Stimulated activated CD4-positive, alpha-beta T cell treated with anti-CD3 and anti-CD28 coated beads, Interleukin-2, amount 100 ng/mL, for 4 hours (primary cell): ENCODE data around the gene WNK2.

ENCODE experiments used
- DNase-seq: peaks from one replicate; pipeline ENCODE4 v3.0.0-alpha.2; 2020; ENCODE audit warnings: low read depth

Gene WNK2

DNA sequence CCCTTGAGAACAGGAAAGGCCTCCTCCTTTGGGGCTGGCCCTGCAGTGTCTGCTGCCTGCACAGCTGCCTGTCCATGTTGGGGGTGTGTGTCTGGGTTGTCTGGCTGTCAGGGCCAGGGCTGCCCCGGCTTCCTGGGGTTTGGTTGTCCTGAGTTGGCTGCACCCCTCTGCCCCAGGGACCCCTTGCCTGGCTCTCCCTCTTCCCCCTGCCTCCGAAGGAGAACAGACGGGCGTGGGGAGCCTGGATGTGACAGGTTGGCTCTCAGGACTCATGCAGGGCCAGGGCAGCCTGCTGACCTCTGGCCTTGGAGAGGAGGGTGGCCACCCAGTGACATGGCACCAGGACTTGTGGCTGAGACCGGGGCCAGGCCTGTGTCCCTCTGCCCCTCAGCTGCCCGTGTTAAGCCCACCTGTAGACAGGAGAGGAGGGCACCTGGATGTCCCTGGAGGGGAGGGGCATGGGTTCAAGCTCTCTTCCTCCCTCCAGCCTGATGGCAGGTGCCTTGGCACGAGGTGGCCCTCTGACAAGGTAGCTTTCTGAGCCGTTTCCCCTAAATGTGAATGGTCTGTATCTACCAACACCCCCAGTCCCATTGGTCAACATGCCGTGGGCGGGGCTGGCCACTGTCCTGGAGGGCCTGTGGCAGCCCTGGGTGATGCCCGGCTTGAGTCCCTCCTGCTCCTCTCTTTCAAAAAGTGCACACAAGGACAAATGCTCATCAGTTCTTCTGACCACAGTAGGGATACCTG, 34.9 kb downstream of the WNK2 start:
- DNase-seq, result no peak

DNA sequence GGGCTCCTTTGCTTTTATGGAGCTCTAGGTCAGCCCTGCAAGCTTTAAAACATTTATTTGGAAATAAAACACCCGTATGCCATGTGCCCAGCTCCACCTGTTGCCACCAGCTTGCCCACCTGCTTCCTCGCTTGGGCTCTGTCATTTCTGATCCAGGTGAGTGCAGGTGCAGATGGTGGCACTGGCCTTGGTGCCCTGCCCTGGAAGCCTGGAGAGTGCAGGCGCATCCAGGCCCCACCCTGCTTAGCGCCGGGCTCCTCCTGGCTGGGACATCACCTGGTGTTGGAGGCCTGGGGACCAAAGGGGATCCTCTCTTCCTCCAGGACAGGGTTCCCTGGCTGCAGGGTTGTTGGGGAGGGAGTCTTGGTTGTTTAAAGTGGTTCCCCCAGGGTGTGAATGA, 35.8 kb downstream of the WNK2 start:
- no peak for DNase-seq

DNA sequence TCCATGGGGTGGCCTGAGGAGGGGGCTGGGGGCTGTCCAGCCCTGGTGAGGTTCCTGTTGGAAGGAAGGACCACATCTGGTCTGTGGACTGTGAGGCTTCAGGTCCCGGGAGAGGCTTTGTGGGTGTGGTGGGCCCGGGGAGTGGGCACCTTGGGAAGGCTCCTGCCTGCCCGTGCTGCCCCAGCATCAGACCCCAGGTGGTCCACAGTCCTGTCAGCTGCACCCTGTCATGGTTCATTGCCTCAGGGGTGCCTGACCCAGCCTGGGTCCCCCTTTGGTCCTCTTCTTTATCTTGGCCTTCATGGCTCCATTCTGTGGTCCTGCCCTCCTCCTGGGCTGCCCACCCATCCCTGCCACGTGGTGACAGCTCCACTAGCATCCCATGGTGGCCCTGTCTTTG, 36.7 kb downstream of the WNK2 start:
- no peak for DNase-seq

DNA sequence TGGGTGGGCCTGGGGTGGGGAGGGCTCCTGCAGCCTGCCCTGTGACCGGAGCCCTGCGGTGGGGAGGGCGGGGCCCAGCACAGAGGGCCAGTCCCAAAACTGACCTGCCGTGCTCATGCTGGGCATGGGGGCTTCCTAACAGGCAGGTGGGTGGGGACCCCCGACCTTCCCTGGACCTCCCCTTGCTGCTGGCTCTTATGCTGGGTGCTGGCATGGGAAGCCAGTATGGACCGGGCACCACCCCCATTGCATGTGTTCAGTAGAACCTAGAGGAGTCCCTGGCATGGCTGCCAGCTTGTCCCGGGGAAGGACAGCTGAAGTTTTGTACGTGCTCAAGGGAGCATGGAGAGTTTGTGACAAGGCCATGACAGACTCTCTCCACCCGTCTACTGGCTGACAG, 37.1 kb downstream of the WNK2 start:
- no peak for DNase-seq

DNA sequence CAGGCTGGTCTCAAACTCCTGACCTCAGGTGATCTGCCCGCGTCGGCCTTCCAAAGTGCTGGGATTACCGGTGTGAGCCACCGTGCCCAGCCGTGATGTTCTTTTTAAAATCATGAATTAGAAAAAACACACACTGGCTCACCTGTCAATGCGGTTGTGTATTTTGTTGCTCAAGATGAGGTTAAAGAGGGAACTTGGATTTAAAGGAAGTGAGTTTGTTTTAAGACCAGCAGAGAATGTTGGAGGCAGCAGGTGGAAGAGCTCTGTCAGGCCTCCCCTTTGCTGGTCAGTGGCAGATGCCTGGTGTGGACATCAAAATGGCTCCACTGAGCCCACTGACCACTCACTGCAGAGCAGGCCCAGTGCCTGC, 38.9 kb downstream of the WNK2 start:
- DNase-seq, result no peak

DNA sequence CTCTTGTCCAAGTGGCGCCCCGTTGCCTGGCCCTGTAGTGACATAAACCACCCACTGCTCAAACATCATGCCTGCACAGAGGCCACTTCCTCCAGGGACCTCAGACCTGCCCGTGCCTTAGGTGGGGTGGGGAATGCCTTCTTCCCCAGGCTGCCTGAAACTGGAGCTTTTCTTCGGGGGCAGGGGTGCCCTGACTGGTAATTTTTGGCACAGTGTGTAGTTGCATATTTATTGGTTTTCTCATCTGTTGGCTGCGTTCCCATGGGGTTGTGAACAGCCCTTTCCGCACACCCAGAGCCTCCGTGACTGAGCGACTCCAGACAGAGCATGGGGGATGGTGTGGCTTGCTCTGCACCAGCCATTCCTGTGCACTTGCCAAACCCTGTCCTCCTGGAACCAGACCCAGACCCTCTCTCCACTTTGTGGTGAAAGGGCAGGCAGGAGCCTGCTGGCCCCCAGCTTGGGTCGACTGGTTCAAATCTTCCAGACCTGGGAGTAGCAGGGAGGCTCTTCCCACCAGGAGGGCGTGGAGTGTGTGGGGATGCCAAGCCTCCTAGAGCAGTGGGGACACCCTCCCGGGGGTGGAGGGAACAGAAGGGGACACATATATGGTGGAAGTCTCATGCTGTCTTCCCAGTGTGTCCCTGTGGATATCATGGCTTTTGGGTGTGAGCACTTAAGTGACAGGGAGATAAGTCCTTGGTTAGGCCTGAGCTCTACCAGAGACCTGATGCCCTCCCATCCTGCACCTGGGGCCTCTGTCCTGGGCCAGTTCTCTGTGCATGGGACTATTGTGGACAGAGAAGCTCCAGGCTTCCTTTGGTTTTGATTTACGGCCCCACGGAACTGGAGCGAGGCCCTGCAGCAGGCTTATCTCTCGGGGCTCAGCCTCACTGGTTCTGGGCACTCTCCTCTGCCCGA, 39.6 kb downstream of the WNK2 start:
- no peak for DNase-seq

DNA sequence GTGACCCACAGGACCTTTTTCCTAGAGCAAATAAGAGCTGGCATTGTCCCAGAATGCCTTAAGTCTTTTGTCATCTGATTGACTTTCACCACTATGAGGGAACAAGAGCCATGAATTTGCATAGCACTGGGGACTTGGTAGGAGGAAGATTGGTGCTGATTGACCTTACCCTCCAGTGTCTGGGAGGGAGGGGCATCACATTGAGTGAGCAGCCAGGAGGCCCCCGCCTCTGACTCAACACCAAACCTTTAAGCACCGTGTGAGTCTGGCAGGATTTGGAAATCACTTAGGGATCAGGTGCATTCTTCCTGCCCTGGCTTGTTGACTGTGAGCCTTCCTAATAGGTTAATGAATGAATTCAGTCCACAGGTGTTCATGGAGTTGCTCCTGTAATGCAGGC, 40.7 kb downstream of the WNK2 start:
- no peak for DNase-seq

DNA sequence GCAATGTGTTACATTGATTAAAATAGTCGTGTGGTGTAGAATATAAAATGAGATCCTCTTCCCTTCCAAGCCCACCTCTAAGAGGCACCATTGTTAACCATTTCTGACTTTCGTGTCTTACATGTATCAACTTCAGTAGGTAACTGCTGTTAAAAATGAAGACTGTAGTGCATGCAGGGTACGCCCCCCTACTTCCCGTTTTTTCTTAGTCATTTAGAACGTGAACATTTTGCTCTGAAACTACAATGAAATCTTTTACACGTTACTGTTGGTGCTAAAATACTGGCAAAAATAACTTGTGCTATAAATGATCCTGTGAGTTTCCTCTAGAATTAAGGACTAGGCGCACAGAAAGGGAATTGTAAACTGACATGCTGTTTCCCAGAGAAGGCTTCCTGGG, 41.5 kb downstream of the WNK2 start:
- DNase-seq, result no peak

DNA sequence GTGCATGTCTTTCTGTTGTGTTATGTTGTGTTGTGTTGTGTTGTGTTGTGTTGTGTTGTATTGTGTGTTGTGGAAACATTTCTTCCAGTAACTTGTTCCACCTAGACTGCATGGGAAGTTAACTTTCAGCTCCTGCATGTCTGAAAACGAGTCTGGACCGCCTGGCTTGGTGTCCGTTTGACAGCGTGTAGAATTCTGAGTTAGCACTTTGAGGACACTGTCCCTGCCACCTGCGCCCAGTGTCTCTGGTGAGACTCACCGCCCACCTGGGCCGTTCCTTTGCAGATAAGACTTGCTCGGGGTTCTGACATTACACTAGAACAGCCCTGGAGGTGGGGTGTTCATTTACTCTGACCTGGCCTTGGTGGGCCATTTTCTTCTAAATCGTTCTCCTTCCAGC, 42.0 kb downstream of the WNK2 start:
- DNase-seq, result no peak

DNA sequence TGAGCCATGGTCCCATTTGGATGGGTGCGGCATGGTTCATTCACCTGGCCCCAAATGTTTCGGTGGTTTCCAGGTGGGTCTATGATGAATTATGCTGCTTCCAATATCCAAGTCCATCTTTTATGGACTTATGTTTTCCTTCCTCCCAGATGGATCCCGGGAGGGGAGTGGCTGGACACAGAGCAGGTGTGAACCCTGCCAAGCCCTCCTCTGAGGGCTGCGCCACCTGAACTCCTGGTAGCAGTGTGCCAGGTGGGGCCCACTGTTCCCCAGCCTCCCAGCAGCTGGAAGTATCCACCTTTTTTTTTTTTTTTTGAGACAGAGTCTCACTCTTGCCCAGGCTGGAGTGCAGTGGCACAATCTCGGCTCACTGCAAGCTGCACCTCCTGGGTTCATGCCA, 42.9 kb downstream of the WNK2 start:
- no peak for DNase-seq

DNA sequence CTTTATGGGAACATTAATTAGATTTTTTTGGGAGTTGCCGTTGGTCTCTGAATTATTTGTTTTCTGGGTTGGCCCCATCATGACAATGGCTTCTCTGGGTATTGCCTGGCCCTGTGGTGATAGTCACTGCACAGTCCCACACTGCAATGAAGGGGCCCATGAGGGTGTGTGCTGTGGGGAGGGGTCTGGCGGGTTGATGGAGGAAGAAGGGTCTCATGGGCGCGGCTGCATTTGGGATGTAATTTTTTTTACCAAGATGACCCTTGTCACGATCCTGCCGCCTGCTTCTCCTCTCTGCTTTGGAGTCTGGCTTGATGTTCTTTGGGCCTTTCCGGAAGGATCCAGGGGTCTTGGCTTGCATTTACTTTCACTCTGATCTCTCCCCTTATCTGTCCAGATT, 44.1 kb downstream of the WNK2 start:
- DNase-seq, result no peak

DNA sequence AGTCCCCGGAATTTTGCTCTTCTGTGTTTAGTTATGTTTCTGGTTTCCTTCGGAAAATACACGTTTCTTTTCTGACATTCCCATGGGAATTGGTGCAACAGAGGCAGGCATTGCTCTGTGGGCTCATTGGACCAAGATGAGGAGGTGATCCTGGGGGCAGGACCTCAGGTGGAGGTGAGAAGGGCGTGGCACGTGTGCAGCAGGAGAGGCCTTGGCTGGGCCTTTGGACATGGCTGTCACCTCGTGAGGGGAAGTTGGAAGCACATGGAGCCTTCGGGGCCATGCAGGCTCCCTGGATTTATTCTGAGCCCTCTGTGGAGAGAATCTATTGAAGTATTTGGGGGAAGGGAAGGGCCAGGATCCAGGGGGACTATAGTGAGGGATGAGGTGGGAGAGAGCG, 44.5 kb downstream of the WNK2 start:
- no peak for DNase-seq

DNA sequence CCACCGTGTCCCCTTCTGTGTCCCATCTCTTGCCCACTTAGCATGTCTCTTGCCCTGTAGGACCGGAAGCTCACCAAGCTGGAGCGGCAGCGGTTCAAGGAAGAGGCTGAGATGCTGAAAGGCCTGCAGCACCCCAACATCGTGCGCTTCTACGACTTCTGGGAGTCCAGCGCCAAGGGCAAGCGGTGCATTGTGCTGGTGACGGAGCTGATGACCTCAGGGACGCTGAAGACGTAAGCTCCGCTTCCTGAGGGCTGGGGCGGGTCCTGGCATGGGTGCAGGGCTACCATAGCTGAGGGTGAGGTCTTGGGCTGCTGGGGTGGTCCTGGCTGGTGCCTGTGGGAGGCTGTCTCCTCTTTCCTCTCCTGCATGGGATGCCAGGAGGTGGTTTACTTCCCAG, 45.7 kb downstream of the WNK2 start:
- DNase-seq, result no peak

DNA sequence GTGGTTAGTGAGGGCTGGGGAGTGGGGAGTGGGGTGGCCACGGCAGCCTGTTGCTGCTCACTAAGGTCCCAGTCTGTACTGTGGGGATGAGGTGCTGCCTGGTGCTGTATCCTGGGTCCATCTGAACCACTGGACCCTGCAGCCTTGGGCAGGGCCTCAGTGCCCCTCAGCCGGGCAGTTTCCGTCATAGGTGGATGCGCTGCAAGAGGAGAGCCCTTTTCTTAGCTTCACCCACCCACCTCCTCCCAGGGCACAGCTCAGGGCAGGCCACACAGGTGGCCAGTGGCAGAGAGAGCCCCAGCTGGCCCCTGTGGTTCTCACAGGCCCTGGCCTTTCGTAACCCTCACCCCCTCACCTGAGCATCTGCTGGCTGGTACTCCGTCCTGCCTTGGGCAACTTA, 46.2 kb downstream of the WNK2 start:
- DNase-seq, result no peak

DNA sequence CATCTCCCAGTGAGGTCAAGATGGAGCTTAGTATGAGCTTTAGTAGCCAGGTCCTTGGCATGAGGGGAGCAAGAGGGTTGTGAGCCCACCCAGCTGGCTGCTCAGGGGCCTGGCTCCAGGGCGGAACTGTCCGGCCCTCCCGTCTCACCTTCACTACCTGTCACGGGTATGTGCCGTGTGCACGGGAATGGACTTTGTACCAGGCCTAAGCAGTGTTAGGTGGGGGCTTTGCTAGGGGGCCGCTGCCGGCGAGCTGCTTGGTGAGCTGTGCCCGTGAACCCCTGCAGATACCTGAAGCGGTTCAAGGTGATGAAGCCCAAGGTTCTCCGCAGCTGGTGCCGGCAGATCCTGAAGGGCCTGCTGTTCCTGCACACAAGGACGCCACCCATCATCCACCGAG, 46.7 kb downstream of the WNK2 start:
- no peak for DNase-seq

DNA sequence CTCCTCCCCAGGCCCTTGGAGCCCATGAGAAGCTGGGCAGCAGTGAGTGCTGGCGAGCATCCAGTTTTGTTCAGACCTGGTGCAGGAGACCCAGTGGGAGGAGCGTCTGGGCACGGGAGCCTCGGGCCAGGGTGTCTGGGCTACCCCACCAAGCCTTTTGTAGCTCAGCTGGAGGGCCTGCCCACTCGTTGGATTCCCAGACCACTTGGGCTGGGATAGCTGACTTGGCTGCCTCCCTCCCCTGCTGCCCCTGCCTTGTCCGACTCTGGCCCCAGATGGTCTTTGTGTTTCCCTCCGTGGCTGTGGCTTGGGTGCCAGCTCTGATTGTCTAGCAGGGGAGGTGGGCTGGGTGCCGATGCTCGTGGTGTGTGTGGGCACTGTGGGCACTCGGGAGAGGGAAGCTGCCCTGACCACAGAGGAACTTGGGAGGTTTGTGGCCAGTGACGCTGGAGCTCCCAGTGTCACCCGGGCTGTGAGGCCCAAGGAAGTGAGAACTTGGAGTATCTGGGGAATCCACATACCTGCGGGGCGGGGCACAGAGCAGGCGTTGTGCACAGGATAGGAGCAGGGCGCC, 47.3 kb downstream of the WNK2 start:
- DNase-seq, result no peak

DNA sequence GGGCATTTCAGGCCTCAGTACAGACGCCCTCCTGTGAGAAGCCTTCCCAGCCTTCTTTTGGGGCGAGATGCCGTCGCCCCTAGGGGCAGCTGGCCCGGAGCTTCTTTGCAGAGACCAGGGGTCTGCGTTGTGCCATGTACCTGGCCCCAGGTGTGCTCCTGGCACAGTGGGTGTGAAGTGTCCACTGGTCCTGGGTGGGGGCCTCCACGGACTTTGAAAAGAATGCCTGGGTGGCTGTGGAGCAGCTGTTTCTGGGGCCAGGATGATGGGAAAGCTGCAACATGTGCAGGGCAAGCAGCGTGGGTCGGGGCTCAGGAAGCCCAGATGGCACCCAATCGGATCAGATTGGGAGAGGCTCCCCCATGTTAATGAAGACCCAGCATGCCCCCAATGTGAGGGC, 47.8 kb downstream of the WNK2 start:
- no peak for DNase-seq

DNA sequence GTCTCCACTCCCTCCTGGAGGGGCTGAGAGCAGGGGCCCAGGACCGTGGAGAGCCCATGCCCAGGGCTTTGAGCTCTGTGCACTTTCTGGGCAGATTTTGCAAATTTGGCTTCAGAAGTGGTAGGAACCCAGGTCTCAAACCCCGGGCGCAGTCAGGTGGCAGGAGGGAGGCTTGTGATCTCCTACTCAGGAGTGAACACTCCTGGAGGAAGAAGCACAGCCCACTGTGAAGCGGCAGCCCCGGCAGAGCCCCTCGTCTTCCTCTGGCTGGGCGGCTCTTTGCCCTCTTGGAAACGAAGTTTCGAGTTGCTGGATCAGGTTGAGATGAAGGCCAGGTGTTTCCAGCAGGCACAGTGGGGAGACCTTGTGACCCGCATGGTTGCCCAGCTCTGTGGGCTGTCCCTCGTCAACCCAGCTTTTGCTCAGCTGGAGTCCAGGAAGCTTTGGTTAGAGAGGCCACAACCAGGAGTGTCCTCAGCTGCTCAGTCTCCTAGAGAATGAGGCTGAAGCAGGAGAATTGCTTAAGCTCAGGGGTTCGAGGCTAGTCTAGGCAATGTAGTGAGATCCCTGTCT, 48.5 kb downstream of the WNK2 start:
- no peak for DNase-seq

DNA sequence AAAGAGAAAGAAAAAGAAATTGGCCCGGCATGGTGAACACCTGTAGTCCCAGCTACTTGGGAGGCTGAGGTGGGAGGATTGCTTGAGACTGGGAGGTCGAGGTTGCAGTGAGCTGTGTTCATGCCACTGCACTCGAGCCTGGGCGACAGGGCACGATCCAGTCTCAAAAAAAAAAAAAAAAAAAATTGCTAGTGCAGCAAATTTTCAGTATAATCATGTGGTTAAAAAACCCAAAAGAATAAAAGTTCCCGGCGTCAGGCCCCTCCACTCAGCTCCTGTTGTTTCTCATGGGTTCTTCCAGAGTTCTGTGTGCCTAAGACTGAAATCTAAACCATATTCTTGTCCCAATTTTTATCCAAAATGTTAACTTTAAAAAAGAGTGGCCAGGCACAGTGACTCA, 49.1 kb downstream of the WNK2 start:
- DNase-seq, result no peak

DNA sequence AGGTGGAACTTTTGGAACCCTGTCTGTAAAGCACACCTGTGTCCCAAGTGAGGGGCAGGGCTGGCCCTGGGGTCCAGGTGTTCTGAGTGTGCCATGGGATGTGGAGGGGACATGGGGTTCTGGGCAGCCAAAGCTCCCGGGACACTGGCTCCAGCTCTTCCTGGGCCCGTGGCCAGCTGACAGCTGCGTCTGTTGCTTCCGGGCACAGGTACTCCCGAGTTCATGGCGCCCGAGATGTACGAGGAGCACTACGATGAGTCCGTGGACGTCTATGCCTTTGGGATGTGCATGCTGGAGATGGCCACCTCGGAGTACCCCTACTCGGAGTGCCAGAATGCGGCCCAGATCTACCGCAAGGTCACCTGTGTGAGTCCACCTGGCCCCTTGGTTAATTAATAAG, 50.7 kb downstream of the WNK2 start:
- DNase-seq, result no peak

DNA sequence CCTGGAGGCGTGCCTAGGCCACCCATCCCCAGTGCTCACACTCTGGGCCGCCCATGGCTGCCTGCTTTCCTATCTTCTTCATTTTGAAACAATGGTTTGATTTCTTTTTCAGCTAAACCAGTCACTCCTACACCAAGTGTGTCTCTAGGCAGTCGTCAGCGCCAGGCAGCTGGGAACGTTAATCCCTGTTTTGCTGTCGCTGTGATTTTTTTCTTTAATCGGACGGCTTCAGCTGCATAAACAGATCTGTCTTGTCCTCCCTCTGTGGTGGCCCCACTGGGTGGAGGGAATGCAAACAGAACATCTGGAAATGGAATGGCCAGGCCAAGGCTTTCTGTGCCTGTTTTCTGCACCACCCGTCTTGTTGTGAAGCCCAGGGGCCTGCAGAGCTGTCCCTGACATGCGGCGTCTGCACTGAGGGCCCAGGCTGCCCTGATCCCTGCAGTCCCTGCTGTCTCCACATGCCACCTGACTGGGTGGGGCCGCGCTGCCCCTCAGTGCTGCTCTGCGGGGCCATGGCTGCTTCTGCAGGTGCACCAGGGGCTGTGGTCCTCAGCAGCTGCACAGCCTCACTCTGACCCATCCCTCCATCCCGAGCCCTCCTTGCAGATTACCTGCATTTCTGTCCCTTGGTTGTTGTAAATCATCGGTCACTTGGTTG, 51.5 kb downstream of the WNK2 start:
- no peak for DNase-seq

DNA sequence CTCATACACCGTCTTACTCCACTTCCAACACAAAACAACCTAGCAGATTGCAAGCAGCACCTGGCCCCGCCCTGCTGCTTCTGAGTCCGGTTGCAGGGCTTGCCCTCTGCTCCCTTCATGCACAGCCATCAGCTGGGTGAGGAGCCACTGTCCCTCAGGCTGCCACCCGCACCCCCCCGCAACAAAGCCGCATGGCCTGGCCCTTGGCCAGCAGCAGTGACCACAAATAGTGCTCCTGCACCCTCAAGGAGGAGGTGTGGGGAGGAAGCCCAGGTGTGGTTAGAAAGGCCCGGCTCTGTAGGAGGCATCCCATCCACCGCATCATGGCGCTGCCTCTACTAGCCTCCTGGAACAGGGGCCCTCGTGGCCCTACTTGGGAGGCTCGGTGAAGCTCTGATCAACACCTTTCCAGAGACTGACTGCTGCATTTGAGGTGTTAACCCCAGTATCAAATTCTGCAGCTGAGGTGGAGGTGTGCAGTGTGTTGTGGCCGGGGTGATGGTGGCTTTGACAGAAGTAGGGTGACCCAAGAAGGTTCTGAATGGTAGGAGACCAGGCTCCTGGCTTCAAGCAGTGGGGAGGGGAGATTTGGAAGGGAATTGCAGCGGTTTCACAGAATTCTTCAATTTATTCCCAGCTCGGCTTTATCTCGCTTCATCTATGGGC, 52.7 kb downstream of the WNK2 start:
- no peak for DNase-seq
